Measurements from ENCODE around the gene NECTIN2. TPM values are rescaled to one million over a fixed set of nuclear protein-coding genes. Genes with fewer than 3 reads are reported as not detected.
"Not testable (repeated sequence)": the region's sequence is repeated elsewhere in the genome, so short reads cannot be mapped to it uniquely, and the experiment has no call there.

NECTIN2 gene
- polyA plus RNA-seq, 4 donors, result 72.5 to 153 (median 100) TPM

DNA sequence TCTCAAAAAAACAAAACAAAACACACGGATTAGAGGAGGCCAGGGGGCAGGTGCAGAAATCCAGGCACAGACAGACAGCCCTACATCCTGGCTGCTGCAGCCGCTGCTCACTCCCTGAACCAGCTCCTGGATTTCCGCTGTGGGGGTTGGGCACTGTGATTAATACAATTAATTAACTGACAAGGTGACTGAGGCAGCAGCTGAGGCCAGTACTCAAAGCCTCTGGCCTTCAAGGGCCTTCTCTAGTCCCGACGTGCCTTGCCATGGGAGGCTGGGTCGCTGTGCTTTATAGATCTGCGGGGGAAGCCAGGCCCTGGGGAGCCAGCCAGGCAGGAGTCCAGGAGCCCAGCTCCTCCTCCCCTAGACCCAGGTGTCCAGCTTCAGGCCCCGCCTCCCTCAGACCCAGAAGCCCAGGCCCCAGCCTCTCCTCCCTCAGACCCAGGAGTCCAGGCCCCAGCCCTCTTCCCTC, 4.6 kb downstream of the NECTIN2 start:
- no peak for DNase-seq
- 59 to 69% (median 65%) methylated on average over 7 to 8 of the region's 8 CpGs for WGBS, 3 donors
- Histone ChIP-seq H3K27me3 (ENCODE audit: control insufficient read depth in 3 of 3, insufficient read depth in 3 of 3, low read length in 3 of 3) (no peaks in the 10 kb centered on the region), H3K9me3 (ENCODE audit: control insufficient read depth in 2 of 2, insufficient read depth in 1 of 2, low read depth in 1 of 2, low read length in 1 of 2) (no peaks in the 10 kb centered on the region), H3K36me3 (ENCODE audit: control insufficient read depth in 3 of 3, insufficient read depth in 2 of 3, low read depth in 1 of 3, low read length in 3 of 3) (peaks cover 0 to 60% (median 0%) of the 10 kb centered on the region in 3 donors), H3K4me1 (ENCODE audit: control insufficient read depth in 3 of 3, insufficient read depth in 2 of 3, low read depth in 1 of 3, low read length in 2 of 3) (peaks cover 0 to 34% (median 0%) of the 10 kb centered on the region in 3 donors), H3K4me3 (ENCODE audit: low read depth in 1 of 3, low read length in 3 of 3) (no peak overlapping the region), H3K27ac (ENCODE audit: low read depth in 1 of 3, low read length in 2 of 3) (no peak overlapping the region)
- no peak for FAIRE-seq

DNA sequence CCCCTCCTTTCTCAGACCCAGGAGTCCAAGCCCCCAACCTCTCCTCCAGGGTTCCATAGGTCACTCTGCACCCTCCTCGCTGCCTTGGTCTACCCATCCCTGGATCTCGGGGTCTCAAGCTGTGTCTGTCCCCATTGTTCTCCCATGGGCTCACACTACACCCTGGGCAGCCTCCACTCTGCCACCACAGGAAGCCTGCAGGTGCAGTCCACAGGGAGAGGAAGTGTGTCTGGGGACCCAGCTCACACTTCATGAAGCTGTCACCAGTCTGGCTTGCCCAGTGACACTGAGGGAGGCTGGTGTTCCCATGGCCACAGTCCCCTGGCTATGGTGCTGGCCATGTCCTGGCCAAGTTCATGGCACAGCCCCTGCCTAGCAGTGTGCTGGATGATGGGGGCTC, 5.3 kb downstream of the NECTIN2 start:
- peaks cover 0 to 68% (median 0%) of the 10 kb centered on the region in 3 donors for H3K36me3 ChIP-seq (ENCODE audit: control insufficient read depth in 3 of 3, insufficient read depth in 2 of 3, low read depth in 1 of 3, low read length in 3 of 3)
- H3K27me3 ChIP-seq (ENCODE audit: control insufficient read depth in 3 of 3, insufficient read depth in 3 of 3, low read length in 3 of 3), result no peaks in the 10 kb centered on the region
- H3K4me3 ChIP-seq (ENCODE audit: low read depth in 1 of 3, low read length in 3 of 3), result no peak overlapping the region
- H3K9me3 ChIP-seq (ENCODE audit: control insufficient read depth in 2 of 2, insufficient read depth in 1 of 2, low read depth in 1 of 2, low read length in 1 of 2), result no peaks in the 10 kb centered on the region
- DNase-seq, result no peak
- no peak overlapping the region for H3K27ac ChIP-seq (ENCODE audit: low read depth in 1 of 3, low read length in 2 of 3)
- no peak for FAIRE-seq
- WGBS, 3 donors, result 61 to 68% (median 64%) methylated on average over 2 of the region's 2 CpGs
- peaks cover 0 to 39% (median 0%) of the 10 kb centered on the region in 3 donors for H3K4me1 ChIP-seq (ENCODE audit: control insufficient read depth in 3 of 3, insufficient read depth in 2 of 3, low read depth in 1 of 3, low read length in 2 of 3)

DNA sequence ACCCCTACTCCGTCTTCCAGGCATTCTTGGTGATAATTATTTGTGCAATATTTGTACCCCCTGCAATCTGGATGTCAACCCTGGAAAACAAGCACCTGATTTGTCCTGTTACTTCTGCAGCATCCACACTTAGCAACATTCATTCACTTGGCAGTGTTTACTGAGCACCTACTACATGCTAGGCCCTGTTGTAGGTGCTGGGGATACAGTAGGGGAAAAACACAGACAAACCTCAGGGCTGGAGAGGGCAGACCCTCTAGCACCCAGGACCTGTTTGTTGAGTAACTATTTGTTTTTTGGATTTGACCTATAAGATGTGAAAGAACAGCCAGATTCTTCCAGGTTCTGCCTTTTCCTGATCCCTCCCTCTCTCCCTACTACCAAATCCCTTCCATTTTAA, 9.5 kb downstream of the NECTIN2 start:
- DNase-seq (no peak), FAIRE-seq (no peak)
- H3K36me3 ChIP-seq (ENCODE audit: control insufficient read depth in 3 of 3, insufficient read depth in 2 of 3, low read depth in 1 of 3, low read length in 3 of 3), result peaks cover 0 to 81% (median 0%) of the 10 kb centered on the region in 3 donors
- H3K27ac ChIP-seq (ENCODE audit: low read depth in 1 of 3, low read length in 2 of 3), result no peak overlapping the region
- H3K4me3 ChIP-seq (ENCODE audit: low read depth in 1 of 3, low read length in 3 of 3), result no peak overlapping the region
- peaks cover 0 to 41% (median 3%) of the 10 kb centered on the region in 3 donors for H3K4me1 ChIP-seq (ENCODE audit: control insufficient read depth in 3 of 3, insufficient read depth in 2 of 3, low read depth in 1 of 3, low read length in 2 of 3)
- 72 to 94% (median 89%) methylated on average over 1 of the region's 1 CpG for WGBS, 3 donors
- no peaks in the 10 kb centered on the region for H3K9me3 ChIP-seq (ENCODE audit: control insufficient read depth in 2 of 2, insufficient read depth in 1 of 2, low read depth in 1 of 2, low read length in 1 of 2)
- H3K27me3 ChIP-seq (ENCODE audit: control insufficient read depth in 3 of 3, insufficient read depth in 3 of 3, low read length in 3 of 3), result no peaks in the 10 kb centered on the region

DNA sequence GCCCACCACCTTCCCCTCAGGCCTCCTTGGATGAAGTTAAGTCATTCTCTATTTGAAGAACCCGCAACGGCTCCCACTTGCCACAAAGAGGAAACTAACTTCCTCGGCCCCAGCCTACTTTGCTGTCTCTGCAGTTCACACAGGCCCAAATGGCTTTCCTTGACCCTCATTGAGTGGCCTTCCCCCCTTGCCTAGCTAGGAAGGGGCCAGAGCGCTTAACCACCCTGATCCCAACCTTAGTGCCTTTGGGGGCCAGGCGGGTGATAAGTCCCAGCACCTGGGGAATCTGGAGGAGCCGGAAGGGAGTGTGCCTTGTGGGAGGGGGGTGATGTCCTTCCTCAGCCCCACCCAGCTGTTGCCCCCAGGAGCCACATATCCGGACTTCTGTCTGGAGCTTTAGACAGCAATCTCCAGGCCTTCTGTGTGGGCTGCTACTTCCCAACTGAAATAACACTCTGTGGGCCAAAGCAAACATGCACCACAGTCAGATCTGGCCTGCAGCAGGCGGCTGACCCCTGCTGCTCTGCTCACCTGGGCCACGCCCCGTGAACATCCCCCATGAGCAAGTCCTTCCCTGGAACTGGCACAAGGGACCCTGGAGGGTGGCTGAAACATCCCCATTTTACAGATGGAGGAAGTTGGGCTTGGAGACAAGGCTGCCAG, 10.5 kb downstream of the NECTIN2 start:
- no peaks in the 10 kb centered on the region for H3K27me3 ChIP-seq (ENCODE audit: control insufficient read depth in 3 of 3, insufficient read depth in 3 of 3, low read length in 3 of 3)
- DNase-seq (no peak), FAIRE-seq (no peak)
- peak overlapping the region in 2 of 3 donors; percentile 45 to 53 for H3K27ac ChIP-seq (ENCODE audit: low read depth in 1 of 3, low read length in 2 of 3)
- H3K9me3 ChIP-seq (ENCODE audit: control insufficient read depth in 2 of 2, insufficient read depth in 1 of 2, low read depth in 1 of 2, low read length in 1 of 2), result no peaks in the 10 kb centered on the region
- H3K4me3 ChIP-seq (ENCODE audit: low read depth in 1 of 3, low read length in 3 of 3), result no peak overlapping the region
- H3K4me1 ChIP-seq (ENCODE audit: control insufficient read depth in 3 of 3, insufficient read depth in 2 of 3, low read depth in 1 of 3, low read length in 2 of 3), result peaks cover 0 to 31% (median 3%) of the 10 kb centered on the region in 3 donors
- 50 to 63% (median 53%) methylated on average over 10 of the region's 10 CpGs for WGBS, 3 donors
- H3K36me3 ChIP-seq (ENCODE audit: control insufficient read depth in 3 of 3, insufficient read depth in 2 of 3, low read depth in 1 of 3, low read length in 3 of 3), result peaks cover 0 to 73% (median 3%) of the 10 kb centered on the region in 3 donors

DNA sequence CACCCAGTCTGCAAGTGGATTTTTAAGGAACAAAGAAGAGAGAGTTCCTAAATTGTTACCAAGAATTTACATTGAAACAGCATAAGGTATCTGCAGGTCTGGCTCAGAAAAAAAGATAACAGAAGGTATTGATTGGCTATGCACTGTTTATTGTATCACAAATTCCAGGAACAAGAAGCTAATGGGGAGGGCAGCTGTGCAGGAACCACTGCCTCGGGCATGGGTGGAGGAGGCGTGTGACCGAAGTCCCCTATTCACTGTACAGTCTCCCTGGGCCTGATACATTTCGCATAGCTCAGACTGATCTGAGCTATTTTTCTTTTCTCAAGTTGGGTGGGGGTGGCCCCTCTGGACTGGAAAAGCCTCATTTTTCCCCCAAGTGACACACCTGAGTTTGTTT, 11.7 kb downstream of the NECTIN2 start:
- FAIRE-seq (no peak), DNase-seq (peak; percentile 80 to 81)
- Histone ChIP-seq H3K4me1 (ENCODE audit: control insufficient read depth in 3 of 3, insufficient read depth in 2 of 3, low read depth in 1 of 3, low read length in 2 of 3) (peaks cover 0 to 31% (median 3%) of the 10 kb centered on the region in 3 donors), H3K9me3 (ENCODE audit: control insufficient read depth in 2 of 2, insufficient read depth in 1 of 2, low read depth in 1 of 2, low read length in 1 of 2) (no peaks in the 10 kb centered on the region), H3K27ac (ENCODE audit: low read depth in 1 of 3, low read length in 2 of 3) (peak overlapping the region in 2 of 3 donors; percentile 38 to 84), H3K36me3 (ENCODE audit: control insufficient read depth in 3 of 3, insufficient read depth in 2 of 3, low read depth in 1 of 3, low read length in 3 of 3) (peaks cover 0 to 66% (median 3%) of the 10 kb centered on the region in 3 donors), H3K27me3 (ENCODE audit: control insufficient read depth in 3 of 3, insufficient read depth in 3 of 3, low read length in 3 of 3) (no peaks in the 10 kb centered on the region), H3K4me3 (ENCODE audit: low read depth in 1 of 3, low read length in 3 of 3) (no peak overlapping the region)
- WGBS, 3 donors, result 17 to 52% (median 41%) methylated on average over 4 of the region's 4 CpGs

DNA sequence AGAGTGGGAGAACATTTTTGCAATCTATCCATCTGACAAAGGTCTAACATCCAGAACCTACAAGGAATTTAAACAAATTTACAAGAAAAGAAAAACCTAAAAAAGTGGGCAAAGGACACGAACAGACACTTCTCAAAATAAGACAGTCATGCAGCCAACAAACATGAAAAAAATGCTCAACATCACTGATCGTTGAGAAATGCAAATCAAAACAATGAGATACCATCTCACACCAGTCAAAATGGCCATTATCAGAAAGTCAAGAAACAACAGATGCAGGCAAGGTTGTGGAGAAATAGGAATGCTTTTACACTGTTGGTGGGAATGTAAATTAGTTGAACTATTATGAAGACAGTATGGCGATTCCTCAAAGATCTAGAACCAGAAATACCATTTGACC, 15.5 kb downstream of the NECTIN2 start:
- H3K36me3 ChIP-seq (ENCODE audit: control insufficient read depth in 3 of 3, insufficient read depth in 2 of 3, low read depth in 1 of 3, low read length in 3 of 3), result peaks cover 0 to 63% (median 9%) of the 10 kb centered on the region in 3 donors
- not testable (repeated sequence) for H3K27me3 ChIP-seq (ENCODE audit: control insufficient read depth in 3 of 3, insufficient read depth in 3 of 3, low read length in 3 of 3); H3K4me3 ChIP-seq (ENCODE audit: low read depth in 1 of 3, low read length in 3 of 3); DNase-seq; H3K9me3 ChIP-seq (ENCODE audit: control insufficient read depth in 2 of 2, insufficient read depth in 1 of 2, low read depth in 1 of 2, low read length in 1 of 2); H3K27ac ChIP-seq (ENCODE audit: low read depth in 1 of 3, low read length in 2 of 3); FAIRE-seq
- H3K4me1 ChIP-seq (ENCODE audit: control insufficient read depth in 3 of 3, insufficient read depth in 2 of 3, low read depth in 1 of 3, low read length in 2 of 3), result peaks cover 0 to 29% (median 3%) of the 10 kb centered on the region in 3 donors
- WGBS, 3 donors, result 83 to 87% (median 85%) methylated on average over 3 of the region's 3 CpGs

DNA sequence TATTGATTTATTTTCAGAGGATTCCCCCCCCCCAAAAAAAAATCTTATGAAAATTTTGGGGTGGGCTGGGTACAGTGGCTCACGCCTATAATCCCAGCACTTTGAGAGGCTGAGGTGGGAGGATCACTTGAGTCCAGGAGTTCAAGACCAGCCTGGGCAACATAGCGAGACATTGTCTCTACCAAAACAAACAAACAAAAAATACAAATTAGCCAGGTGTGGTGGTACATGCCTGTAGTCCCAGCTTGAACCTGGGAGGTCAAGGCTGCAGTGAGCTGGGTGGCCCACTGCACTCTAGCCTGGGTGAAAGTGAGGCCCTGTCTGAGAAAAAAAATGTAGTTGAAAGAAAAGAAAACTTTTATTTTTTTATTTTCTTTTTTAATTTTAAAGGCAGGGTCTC, 17.9 kb downstream of the NECTIN2 start:
- Histone ChIP-seq H3K9me3 (ENCODE audit: control insufficient read depth in 2 of 2, insufficient read depth in 1 of 2, low read depth in 1 of 2, low read length in 1 of 2) (no peaks in the 10 kb centered on the region), H3K27ac (ENCODE audit: low read depth in 1 of 3, low read length in 2 of 3) (no peak overlapping the region), H3K36me3 (ENCODE audit: control insufficient read depth in 3 of 3, insufficient read depth in 2 of 3, low read depth in 1 of 3, low read length in 3 of 3) (peaks cover 0 to 70% (median 9%) of the 10 kb centered on the region in 3 donors), H3K27me3 (ENCODE audit: control insufficient read depth in 3 of 3, insufficient read depth in 3 of 3, low read length in 3 of 3) (no peaks in the 10 kb centered on the region), H3K4me3 (ENCODE audit: low read depth in 1 of 3, low read length in 3 of 3) (no peak overlapping the region), H3K4me1 (ENCODE audit: control insufficient read depth in 3 of 3, insufficient read depth in 2 of 3, low read depth in 1 of 3, low read length in 2 of 3) (peaks cover 0 to 20% (median 0%) of the 10 kb centered on the region in 3 donors)
- FAIRE-seq, result no peak
- 83 to 93% (median 84%) methylated on average over 2 of the region's 2 CpGs for WGBS, 3 donors
- no peak for DNase-seq

DNA sequence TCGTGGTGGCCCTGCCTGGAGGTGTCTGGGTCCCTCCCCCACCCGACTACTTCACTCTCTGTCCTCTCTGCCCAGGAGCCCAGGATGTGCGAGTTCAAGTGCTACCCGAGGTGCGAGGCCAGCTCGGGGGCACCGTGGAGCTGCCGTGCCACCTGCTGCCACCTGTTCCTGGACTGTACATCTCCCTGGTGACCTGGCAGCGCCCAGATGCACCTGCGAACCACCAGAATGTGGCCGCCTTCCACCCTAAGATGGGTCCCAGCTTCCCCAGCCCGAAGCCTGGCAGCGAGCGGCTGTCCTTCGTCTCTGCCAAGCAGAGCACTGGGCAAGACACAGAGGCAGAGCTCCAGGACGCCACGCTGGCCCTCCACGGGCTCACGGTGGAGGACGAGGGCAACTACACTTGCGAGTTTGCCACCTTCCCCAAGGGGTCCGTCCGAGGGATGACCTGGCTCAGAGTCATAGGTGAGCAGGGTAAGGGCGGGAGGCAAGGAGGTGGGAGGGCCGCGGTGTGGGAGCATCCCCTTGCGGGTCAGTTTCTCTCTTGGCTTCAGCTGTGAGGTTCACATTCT, 19.2 kb downstream of the NECTIN2 start:
- no peak overlapping the region for H3K4me3 ChIP-seq (ENCODE audit: low read depth in 1 of 3, low read length in 3 of 3)
- H3K27ac ChIP-seq (ENCODE audit: low read depth in 1 of 3, low read length in 2 of 3), result no peak overlapping the region
- H3K9me3 ChIP-seq (ENCODE audit: control insufficient read depth in 2 of 2, insufficient read depth in 1 of 2, low read depth in 1 of 2, low read length in 1 of 2), result no peaks in the 10 kb centered on the region
- DNase-seq, result no peak
- 92 to 94% (median 93%) methylated on average over 27 of the region's 27 CpGs for WGBS, 3 donors
- no peaks in the 10 kb centered on the region for H3K27me3 ChIP-seq (ENCODE audit: control insufficient read depth in 3 of 3, insufficient read depth in 3 of 3, low read length in 3 of 3)
- peaks cover 0 to 69% (median 10%) of the 10 kb centered on the region in 3 donors for H3K36me3 ChIP-seq (ENCODE audit: control insufficient read depth in 3 of 3, insufficient read depth in 2 of 3, low read depth in 1 of 3, low read length in 3 of 3)
- peaks cover 0 to 26% (median 4%) of the 10 kb centered on the region in 3 donors for H3K4me1 ChIP-seq (ENCODE audit: control insufficient read depth in 3 of 3, insufficient read depth in 2 of 3, low read depth in 1 of 3, low read length in 2 of 3)
- FAIRE-seq, result no peak

All from small intestine (tissue), 7 donors.